Activated gamma-delta T cell (primary cell): ENCODE measurements around the gene NEDD4L.
"Not testable (repeated sequence)": the region's sequence is repeated elsewhere in the genome, so short reads cannot be mapped to it uniquely, and the experiment has no call there.

ENCODE experiments used
- DNase-seq: peaks from one replicate; lab custom pipeline; 2025; lab: John Stamatoyannopoulos, UW

NEDD4L gene

DNA sequence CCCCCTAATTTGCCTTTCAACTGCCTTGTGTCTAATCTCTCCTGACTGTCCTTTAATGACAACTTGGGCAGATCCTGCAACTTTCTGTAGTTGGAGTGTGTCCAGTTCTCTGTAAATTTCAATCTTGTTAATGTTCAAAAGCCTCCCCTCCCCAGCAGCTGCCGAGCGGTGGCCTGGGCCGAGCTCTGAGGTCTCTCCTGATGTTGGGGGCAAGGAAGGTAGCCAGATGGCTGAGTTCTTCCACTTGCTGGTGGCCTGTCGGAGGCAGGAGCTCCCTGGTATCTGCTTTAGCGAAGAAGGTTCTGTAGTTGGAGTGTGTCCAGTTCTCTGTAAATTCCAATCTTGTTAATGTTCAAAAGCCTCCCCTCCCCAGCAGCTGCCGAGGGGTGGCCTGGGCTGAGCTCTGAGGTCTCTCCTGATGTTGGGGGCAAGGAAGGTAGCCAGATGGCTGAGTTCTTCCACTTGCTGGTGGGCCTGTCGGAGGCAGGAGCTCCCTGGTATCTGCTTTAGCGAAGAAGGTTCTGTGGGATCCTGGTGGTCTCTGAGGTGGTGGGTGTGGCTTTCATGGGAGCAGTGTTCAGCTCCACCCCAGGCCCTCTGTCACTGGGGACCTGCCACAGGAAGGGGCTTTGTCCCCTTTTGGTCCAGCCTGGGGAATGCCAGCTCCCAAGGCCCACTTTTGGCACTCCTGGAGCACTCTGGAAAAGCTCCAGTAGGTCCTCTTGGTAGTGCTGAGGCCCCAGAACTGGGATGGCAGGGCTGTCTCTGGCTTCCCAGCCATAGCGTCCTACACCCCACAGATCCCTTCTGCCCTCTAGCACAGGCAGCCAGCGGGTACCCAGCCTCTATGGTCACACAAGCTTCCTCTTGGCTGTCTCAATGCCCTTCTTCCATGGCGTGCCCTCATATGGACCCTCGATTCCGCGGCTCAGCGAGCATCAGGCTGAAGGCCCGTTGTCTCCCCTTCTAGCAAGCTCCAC is 373.0 kb downstream of the NEDD4L start:
- no peak for DNase-seq

- no peak for DNase-seq
Measured at GRCh38 chr18:58417752-58418151, 373.7 kb downstream of the NEDD4L start.

- no peak for DNase-seq
Measured at GRCh38 chr18:58418361-58418760, 374.3 kb downstream of the NEDD4L start.

- no peak for DNase-seq
Measured at GRCh38 chr18:58419587-58420199, 375.7 kb downstream of the NEDD4L start.

GRCh38 chr18:58426611-58427010 is 382.6 kb downstream of the NEDD4L start:
- no peak for DNase-seq

DNA sequence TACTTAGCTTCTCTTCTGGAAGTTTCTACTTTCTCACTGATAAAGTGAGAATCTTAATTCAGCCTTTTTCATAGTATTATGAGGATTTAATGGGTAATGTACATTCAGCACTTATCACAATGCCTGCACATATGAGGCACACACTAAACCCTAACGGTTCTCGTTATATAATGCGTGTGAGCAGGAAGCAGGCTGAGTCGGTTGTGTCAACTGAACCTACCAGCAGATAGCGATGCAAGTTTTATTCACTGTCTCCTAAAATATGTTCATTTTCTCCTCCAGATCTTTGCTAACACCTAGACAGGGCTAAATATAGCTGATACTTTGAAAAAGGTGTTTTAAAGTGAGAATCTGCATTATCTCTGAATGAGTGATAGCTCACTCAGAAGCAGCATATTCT is 383.3 kb downstream of the NEDD4L start:
- no peak for DNase-seq

GRCh38 chr18:58429442-58429841 is 385.4 kb downstream of the NEDD4L start:
- DNase-seq: no peak

- no peak for DNase-seq
Measured at GRCh38 chr18:58431215-58431614, 387.2 kb downstream of the NEDD4L start.

- DNase-seq: no peak
Measured at GRCh38 chr18:58432050-58432727, 388.2 kb downstream of the NEDD4L start.

DNA sequence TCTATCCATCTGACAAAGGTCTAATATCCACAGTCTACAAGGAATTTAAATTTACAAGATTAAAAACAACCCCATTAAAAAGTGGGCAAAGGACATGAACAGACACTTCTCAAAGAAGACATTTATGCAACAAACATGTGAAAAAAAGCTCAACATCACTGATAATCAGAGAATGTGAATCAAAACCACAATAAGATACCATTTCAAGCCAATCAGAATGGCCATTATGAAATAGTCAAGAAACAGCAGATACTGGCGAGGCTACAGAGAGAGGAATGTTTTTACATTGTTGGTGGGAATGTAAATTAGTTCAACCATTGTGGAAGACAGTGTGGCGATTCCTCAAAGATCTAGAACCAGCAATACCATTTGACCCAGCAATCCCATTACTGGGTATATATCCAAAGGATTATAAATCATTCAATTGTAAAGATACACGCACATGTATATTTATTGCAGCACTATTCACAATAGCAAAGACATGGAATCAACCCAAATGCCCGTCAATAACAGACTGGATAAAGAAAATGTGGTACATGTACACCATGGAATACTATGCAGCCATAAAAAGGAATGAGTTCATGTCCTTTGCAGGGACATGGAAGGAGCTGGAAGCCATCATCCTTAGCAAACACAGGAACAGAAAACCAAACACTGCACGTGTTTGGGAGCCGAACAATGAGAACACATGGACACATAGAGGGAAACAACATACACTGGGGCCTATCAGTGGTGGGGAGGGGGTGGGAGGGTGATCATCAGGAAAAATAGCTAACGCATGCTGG is 391.4 kb downstream of the NEDD4L start:
- DNase-seq: not testable (repeated sequence)

- DNase-seq: no peak
Measured at GRCh38 chr18:58438161-58438957, 394.3 kb downstream of the NEDD4L start.

DNA sequence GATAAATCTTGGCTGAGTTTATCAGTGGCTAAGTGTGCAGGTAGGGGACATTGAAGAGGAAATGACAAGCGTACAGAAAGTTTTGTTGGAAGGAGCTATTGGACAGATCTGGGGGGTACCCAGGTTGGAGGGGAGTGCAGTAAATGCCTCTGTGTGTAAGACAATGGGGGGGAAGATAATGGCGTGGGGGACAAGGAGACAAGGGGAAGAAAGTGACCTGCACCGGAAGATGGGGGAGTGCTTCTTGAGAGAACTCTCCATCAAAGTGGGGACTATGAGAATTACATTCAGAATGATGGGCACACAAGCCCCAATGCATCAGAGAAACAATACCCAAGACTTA is 394.9 kb downstream of the NEDD4L start:
- no peak for DNase-seq

DNA sequence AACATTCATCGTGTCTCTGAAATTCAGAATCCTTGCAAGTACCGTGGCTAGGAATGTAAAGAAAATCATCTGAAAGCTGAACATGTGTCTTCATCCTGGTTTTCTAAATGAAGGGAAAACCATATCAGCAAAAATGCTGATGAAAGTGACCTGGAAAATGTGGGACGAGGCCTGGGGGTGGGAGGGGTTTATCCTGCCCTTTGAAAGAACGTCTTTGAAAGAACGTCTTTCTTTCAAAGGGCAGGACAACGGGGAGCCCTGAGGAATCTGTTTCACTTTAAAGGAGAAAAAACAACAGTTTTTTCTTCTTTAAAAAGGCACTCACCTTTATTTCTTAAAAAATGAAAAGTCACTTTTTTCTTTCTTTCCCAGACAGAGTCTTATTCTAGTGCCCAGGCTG is 399.6 kb downstream of the NEDD4L start:
- no peak for DNase-seq

GRCh38 chr18:58446391-58447060 is 402.5 kb downstream of the NEDD4L start:
- no peak for DNase-seq

GRCh38 chr18:58447402-58448095 is 403.5 kb downstream of the NEDD4L start:
- no peak for DNase-seq

GRCh38 chr18:58449464-58449863 is 405.4 kb downstream of the NEDD4L start:
- DNase-seq: no peak
